ENCODE results near the gene CLEC2A. TPM values are rescaled to one million over a fixed set of nuclear protein-coding genes. Genes with fewer than 3 reads are reported as not detected.

CLEC2A gene
- polyA plus RNA-seq, 2 donors, result not detected

Other genes starting within 250 kb of the CLEC2A start
- under 1 TPM in 1 of 2 donors, not detected in 1; 0.25 TPM for gene CLECL1, start 199.3 kb downstream of the CLEC2A start, polyA plus RNA-seq
- gene CD69, start 171.5 kb downstream of the CLEC2A start, polyA plus RNA-seq, result 1 to 10 TPM; 1.6 to 1.8 TPM
- gene KLRF1, start 104.9 kb downstream of the CLEC2A start, polyA plus RNA-seq, result 1 to 10 TPM in 1 of 2 donors, under 1 TPM in 1; 0.48 to 1.2 TPM
- gene CLEC2B, start 63.0 kb downstream of the CLEC2A start, polyA plus RNA-seq, result 10 to 100 TPM in 1 of 2 donors, 1 to 10 TPM in 1; 8.3 to 12.8 TPM
- gene KLRF2, start 50.9 kb downstream of the CLEC2A start, polyA plus RNA-seq, result not detected
- under 1 TPM; 0.16 to 0.32 TPM for gene CLEC12A, start 39.0 kb upstream of the CLEC2A start, polyA plus RNA-seq
- gene CLEC1B, start 66.8 kb upstream of the CLEC2A start, polyA plus RNA-seq, result not detected
- gene CLEC12B, start 78.3 kb upstream of the CLEC2A start, polyA plus RNA-seq, result under 1 TPM in 1 of 2 donors, not detected in 1; 0.09 TPM
- under 1 TPM in 1 of 2 donors, not detected in 1; 0.13 TPM for gene CLEC9A, start 98.3 kb upstream of the CLEC2A start, polyA plus RNA-seq
- 1 to 10 TPM; 1.2 to 1.4 TPM for gene CLEC1A, start 166.6 kb upstream of the CLEC2A start, polyA plus RNA-seq
- gene CLEC7A, start 197.8 kb upstream of the CLEC2A start, polyA plus RNA-seq, result 1 to 10 TPM; 4.6 to 7.3 TPM
- gene OLR1, start 239.8 kb upstream of the CLEC2A start, polyA plus RNA-seq, result under 1 TPM; 0.14 to 0.20 TPM
- gene TMEM52B, start 246.7 kb upstream of the CLEC2A start, polyA plus RNA-seq, result under 1 TPM; 0.04 TPM